Sigmoid colon (tissue), 4 donors: Measurements from ENCODE around the gene KCND3.

ENCODE experiments used
- POLR2A ChIP-seq, 2 donors: fragments of 450-650 bp; IDR thresholded peaks; one replicate each; pipeline ENCODE4 v1.6.1; 2016; ENCODE audit warnings: antibody characterized with exemption in 2 of 2, mild to moderate bottlenecking in 2 of 2, moderate library complexity in 2 of 2
- POLR2AphosphoS5 ChIP-seq, 4 donors: sonication (generic); formaldehyde crosslinking; IDR thresholded peaks; one replicate each; pipeline ENCODE4 v1.6.1; 2017; ENCODE audit warnings: antibody characterized with exemption in 4 of 4
- TF ChIP-seq, protein P1 (sequence below), 4 experiments: fragments of 450-650 bp in 3 of 4; fragments of 200-600 bp in 1 of 4; IDR thresholded peaks; one replicate each; pipeline ENCODE4 v1.5.1; 2016 to 2019; ENCODE audit warnings: antibody characterized with exemption in 4 of 4, mild to moderate bottlenecking in 3 of 4, moderate library complexity in 2 of 4

DNA sequence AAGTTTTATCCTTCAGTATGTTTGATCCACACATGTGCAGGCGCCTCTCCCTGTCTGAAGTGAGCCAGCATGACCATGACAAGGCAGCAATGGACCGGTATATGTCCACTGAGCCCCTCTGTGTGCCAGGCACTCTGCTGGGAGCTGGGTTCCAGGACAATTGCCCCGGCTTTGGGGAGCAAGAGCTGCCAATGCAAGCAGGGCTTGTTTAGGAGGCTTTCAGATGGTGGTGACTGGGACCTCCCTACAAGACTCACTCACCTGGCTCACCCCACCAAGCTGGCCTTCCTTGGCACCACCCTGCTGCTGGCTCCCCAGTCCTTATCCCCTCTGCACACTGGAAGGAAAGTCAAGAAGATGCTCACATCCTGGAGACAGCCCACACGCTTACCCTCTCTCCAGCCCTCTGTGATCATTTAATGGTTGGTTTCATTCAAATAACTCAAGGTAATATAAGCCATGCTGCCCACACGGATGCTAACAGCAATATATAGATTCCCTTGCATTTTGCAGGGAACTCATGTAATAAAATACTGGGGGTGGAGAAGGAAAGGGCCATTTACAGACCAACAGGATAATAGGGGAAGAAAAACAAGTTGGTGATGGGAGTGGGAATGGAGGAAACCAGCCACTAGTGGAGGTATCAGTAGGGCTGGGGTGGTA lies 23.6 kb downstream of the KCND3 start:
- TF ChIP-seq POLR2A (IDR thresholded peaks at IDR 0.05) (no peak), POLR2AphosphoS5 (IDR thresholded peaks at IDR 0.05) (no peak)
- TF ChIP-seq, protein P1, sequence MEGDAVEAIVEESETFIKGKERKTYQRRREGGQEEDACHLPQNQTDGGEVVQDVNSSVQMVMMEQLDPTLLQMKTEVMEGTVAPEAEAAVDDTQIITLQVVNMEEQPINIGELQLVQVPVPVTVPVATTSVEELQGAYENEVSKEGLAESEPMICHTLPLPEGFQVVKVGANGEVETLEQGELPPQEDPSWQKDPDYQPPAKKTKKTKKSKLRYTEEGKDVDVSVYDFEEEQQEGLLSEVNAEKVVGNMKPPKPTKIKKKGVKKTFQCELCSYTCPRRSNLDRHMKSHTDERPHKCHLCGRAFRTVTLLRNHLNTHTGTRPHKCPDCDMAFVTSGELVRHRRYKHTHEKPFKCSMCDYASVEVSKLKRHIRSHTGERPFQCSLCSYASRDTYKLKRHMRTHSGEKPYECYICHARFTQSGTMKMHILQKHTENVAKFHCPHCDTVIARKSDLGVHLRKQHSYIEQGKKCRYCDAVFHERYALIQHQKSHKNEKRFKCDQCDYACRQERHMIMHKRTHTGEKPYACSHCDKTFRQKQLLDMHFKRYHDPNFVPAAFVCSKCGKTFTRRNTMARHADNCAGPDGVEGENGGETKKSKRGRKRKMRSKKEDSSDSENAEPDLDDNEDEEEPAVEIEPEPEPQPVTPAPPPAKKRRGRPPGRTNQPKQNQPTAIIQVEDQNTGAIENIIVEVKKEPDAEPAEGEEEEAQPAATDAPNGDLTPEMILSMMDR (IDR thresholded peaks at IDR 0.05) = no peak
